Stomach (tissue), 4 donors: ENCODE results near the gene PEAK1.

Source experiments
- CTCF ChIP-seq, 7 experiments: fragments of 450-650 bp in 4 of 7; fragments of 200-600 bp in 3 of 7; sonication (generic) in 3 of 7; IDR thresholded peaks; one replicate each; pipeline ENCODE4 v1.5.1; 2016 to 2019; ENCODE audit warnings: antibody characterized with exemption in 7 of 7, control low read depth in 2 of 7, mild to moderate bottlenecking in 1 of 7
- EP300 ChIP-seq: sonication (generic); formaldehyde crosslinking; IDR thresholded peaks from one replicate; pipeline ENCODE4 v1.6.1; 2017; ENCODE audit warnings: antibody characterized with exemption
- POLR2A ChIP-seq, 4 donors: fragments of 450-650 bp; IDR thresholded peaks; one replicate each; pipeline ENCODE4 v1.6.1; 2016; ENCODE audit warnings: antibody characterized with exemption in 4 of 4, control low read depth in 2 of 4, mild to moderate bottlenecking in 1 of 4, moderate library complexity in 1 of 4
- POLR2AphosphoS5 ChIP-seq, 3 donors: sonication (generic); formaldehyde crosslinking; IDR thresholded peaks; one replicate each; pipeline ENCODE4 v1.6.1; 2016; ENCODE audit warnings: antibody characterized with exemption in 3 of 3

- no peak for TF ChIP-seq CTCF (IDR thresholded peaks at IDR 0.05)
- TF ChIP-seq POLR2AphosphoS5 (IDR thresholded peaks at IDR 0.05): no peak
- TF ChIP-seq EP300: no peak
- no peak for TF ChIP-seq POLR2A (IDR thresholded peaks at IDR 0.05)
These were observed 8.3 kb downstream of the PEAK1 start for GRCh38 chr15:77411619-77411976.
